Hepatocyte (in vitro differentiated cells): Measurements from ENCODE around the gene NAV3.

Experiments
- CTCF ChIP-seq: fragments of 200-600 bp; sonication (generic); IDR thresholded peaks from 2 replicates; pipeline ENCODE4 v1.5.1; 2016; ENCODE audit warnings: antibody characterized with exemption, mild to moderate bottlenecking; ENCODE audit not compliant: poor library complexity
- EZH2 ChIP-seq: fragments of 200-600 bp; sonication (generic); IDR thresholded peaks from 2 replicates; pipeline ENCODE4 v1.6.1; 2016; ENCODE audit warnings: antibody characterized with exemption, mild to moderate bottlenecking, borderline replicate concordance
- EZH2phosphoT487 ChIP-seq: fragments of 200-600 bp; sonication (generic); IDR thresholded peaks from one replicate; pipeline ENCODE4 v1.6.1; 2018; ENCODE audit warnings: antibody characterized with exemption, mild to moderate bottlenecking, low read depth, moderate library complexity; ENCODE audit not compliant: unreplicated experiment, severe bottlenecking

DNA sequence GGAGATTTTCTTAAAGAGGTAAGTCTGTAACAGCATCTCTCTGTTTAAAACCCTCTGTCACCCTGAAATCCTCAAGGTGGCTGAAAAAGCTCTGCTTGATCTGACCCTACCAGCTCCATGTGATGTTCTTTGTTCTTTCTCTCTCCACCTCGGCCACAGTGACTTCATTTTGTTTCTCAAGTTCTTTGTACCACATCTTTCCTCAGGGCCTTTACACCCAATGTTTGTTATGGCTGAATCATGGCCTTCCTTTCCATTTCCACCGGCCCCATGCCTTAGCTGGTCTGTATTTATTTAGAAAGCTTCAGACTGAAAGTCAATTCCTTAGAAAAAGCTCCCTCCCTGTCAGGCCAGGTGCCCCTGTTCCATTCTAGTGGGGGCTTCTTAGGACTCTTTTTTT, 431.2 kb downstream of the NAV3 start:
- no peak for TF ChIP-seq CTCF
- TF ChIP-seq EZH2: no peak
- TF ChIP-seq EZH2phosphoT487: no peak
